ENCODE data around the gene ELP4.

DNA sequence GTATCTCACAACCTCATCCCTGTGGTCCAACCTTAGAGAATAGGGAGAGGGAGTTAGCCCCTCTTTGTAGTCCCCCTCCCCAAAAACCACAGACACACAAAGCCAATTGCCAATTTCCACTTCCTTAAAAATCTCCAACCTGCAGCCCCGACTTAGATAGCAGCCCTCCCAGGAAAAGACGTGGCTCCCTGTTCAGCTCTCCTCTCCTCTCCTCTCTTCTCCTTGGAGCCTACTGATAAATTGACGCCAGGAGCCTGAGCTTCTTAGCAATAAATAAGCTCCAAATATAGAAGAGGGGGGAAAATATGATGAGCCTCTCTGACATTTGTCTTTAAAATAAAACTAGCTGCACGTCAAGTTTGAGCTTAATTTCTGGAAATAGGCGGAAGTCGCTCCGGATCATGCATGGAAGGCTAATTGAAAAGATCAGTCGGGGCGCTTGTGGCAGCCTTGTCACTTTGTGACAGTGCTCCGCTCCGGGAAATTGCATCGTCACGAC is 294.3 kb downstream of the ELP4 start:
- TF ChIP-seq RAD21 (IDR thresholded peaks at IDR 0.05; ENCODE audit: low read depth), result no peak
- TF ChIP-seq EZH2 (IDR thresholded peaks at IDR 0.05), result no peak
- TF ChIP-seq, protein P1, sequence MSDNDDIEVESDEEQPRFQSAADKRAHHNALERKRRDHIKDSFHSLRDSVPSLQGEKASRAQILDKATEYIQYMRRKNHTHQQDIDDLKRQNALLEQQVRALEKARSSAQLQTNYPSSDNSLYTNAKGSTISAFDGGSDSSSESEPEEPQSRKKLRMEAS (IDR thresholded peaks at IDR 0.05), result no peak
- no peak for TF ChIP-seq POLR2A (IDR thresholded peaks at IDR 0.05; ENCODE audit: borderline replicate concordance, extremely low read depth, insufficient read depth, insufficient read length)
- TF ChIP-seq, protein P2, sequence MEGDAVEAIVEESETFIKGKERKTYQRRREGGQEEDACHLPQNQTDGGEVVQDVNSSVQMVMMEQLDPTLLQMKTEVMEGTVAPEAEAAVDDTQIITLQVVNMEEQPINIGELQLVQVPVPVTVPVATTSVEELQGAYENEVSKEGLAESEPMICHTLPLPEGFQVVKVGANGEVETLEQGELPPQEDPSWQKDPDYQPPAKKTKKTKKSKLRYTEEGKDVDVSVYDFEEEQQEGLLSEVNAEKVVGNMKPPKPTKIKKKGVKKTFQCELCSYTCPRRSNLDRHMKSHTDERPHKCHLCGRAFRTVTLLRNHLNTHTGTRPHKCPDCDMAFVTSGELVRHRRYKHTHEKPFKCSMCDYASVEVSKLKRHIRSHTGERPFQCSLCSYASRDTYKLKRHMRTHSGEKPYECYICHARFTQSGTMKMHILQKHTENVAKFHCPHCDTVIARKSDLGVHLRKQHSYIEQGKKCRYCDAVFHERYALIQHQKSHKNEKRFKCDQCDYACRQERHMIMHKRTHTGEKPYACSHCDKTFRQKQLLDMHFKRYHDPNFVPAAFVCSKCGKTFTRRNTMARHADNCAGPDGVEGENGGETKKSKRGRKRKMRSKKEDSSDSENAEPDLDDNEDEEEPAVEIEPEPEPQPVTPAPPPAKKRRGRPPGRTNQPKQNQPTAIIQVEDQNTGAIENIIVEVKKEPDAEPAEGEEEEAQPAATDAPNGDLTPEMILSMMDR (IDR thresholded peaks at IDR 0.05 in 2 of 3, conservative IDR thresholded peaks at IDR 0.05 in 1 of 3; ENCODE audit: borderline replicate concordance in 1 of 3, insufficient read depth in 1 of 3, low read depth in 2 of 3, low read length in 2 of 3), result no peak
- TF ChIP-seq ZFX (IDR thresholded peaks at IDR 0.05), result no peak
- TF ChIP-seq TCF7L2 (IDR thresholded peaks at IDR 0.05; ENCODE audit: borderline replicate concordance, extremely low read depth, insufficient read depth, insufficient read length), result no peak
- no peak for TF ChIP-seq POLR2AphosphoS5 (IDR thresholded peaks at IDR 0.05; ENCODE audit: low read depth, low read length)
- TF ChIP-seq CEBPB (IDR thresholded peaks at IDR 0.05; ENCODE audit: low read depth), result no peak
- no peak for TF ChIP-seq ZNF274 (IDR thresholded peaks at IDR 0.05; ENCODE audit: low read depth, low read length)
- no peak for TF ChIP-seq EZH2phosphoT487 (IDR thresholded peaks at IDR 0.05; ENCODE audit: borderline replicate concordance)
- TF ChIP-seq, protein P3, sequence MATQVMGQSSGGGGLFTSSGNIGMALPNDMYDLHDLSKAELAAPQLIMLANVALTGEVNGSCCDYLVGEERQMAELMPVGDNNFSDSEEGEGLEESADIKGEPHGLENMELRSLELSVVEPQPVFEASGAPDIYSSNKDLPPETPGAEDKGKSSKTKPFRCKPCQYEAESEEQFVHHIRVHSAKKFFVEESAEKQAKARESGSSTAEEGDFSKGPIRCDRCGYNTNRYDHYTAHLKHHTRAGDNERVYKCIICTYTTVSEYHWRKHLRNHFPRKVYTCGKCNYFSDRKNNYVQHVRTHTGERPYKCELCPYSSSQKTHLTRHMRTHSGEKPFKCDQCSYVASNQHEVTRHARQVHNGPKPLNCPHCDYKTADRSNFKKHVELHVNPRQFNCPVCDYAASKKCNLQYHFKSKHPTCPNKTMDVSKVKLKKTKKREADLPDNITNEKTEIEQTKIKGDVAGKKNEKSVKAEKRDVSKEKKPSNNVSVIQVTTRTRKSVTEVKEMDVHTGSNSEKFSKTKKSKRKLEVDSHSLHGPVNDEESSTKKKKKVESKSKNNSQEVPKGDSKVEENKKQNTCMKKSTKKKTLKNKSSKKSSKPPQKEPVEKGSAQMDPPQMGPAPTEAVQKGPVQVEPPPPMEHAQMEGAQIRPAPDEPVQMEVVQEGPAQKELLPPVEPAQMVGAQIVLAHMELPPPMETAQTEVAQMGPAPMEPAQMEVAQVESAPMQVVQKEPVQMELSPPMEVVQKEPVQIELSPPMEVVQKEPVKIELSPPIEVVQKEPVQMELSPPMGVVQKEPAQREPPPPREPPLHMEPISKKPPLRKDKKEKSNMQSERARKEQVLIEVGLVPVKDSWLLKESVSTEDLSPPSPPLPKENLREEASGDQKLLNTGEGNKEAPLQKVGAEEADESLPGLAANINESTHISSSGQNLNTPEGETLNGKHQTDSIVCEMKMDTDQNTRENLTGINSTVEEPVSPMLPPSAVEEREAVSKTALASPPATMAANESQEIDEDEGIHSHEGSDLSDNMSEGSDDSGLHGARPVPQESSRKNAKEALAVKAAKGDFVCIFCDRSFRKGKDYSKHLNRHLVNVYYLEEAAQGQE (IDR thresholded peaks at IDR 0.05; ENCODE audit: low read depth), result no peak
- TF ChIP-seq, protein P4, sequence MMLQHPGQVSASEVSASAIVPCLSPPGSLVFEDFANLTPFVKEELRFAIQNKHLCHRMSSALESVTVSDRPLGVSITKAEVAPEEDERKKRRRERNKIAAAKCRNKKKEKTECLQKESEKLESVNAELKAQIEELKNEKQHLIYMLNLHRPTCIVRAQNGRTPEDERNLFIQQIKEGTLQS (IDR thresholded peaks at IDR 0.05), result no peak
- TF ChIP-seq SIN3A (IDR thresholded peaks at IDR 0.05; ENCODE audit: low read depth), result no peak

Measured in HCT116 (cell line).